Measurements from ENCODE around the gene GOLGA2. TPM values are rescaled to one million over a fixed set of nuclear protein-coding genes. Genes with fewer than 3 reads are reported as not detected.

Gene GOLGA2
- total and polyA plus RNA-seq, 12 donors, result 35.8 to 221 (median 85.6) TPM

DNA sequence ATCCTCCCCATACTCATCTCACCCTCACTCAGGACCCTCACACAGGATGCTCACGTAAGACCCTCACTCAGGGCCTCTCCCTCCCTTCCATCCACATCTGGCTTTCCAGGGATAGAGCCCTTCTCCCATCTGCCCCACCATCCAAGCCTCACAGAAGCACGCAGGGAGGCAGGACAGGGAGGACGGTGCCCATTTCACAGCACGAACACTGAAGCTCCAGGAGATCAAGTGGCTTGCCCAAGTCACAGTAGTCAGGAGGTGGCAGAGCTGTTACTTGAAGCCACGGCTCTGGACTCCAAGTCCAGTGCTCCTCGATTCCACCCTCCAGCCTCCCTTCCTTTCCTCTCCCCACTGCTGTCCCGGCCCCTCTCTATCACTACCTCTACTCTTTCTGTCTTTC lies 50.9 kb downstream of the GOLGA2 start:
- H3K9me3 ChIP-seq (replicated peaks in 1 of 3), result no peaks in the 10 kb centered on the region
- intact Hi-C loops (cut with DNase I), result no loop called here
- no peak overlapping the region for H3K4me3 ChIP-seq
- no peak for DNase-seq
- no peak for TF ChIP-seq POLR2A (IDR thresholded peaks at IDR 0.05)
- TF ChIP-seq, protein P1, sequence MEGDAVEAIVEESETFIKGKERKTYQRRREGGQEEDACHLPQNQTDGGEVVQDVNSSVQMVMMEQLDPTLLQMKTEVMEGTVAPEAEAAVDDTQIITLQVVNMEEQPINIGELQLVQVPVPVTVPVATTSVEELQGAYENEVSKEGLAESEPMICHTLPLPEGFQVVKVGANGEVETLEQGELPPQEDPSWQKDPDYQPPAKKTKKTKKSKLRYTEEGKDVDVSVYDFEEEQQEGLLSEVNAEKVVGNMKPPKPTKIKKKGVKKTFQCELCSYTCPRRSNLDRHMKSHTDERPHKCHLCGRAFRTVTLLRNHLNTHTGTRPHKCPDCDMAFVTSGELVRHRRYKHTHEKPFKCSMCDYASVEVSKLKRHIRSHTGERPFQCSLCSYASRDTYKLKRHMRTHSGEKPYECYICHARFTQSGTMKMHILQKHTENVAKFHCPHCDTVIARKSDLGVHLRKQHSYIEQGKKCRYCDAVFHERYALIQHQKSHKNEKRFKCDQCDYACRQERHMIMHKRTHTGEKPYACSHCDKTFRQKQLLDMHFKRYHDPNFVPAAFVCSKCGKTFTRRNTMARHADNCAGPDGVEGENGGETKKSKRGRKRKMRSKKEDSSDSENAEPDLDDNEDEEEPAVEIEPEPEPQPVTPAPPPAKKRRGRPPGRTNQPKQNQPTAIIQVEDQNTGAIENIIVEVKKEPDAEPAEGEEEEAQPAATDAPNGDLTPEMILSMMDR (IDR thresholded peaks at IDR 0.05), result no peak
- H3K36me3 ChIP-seq (replicated peaks in 1 of 2), result no peaks in the 10 kb centered on the region
- H3K4me1 ChIP-seq (replicated peaks in 1 of 2), result no peaks in the 10 kb centered on the region
- WGBS, 4 donors, result 86 to 95% (median 92%) methylated on average over 7 of the region's 7 CpGs
- no peak overlapping the region for H3K27ac ChIP-seq
- H3K27me3 ChIP-seq, result no peaks in the 10 kb centered on the region

DNA sequence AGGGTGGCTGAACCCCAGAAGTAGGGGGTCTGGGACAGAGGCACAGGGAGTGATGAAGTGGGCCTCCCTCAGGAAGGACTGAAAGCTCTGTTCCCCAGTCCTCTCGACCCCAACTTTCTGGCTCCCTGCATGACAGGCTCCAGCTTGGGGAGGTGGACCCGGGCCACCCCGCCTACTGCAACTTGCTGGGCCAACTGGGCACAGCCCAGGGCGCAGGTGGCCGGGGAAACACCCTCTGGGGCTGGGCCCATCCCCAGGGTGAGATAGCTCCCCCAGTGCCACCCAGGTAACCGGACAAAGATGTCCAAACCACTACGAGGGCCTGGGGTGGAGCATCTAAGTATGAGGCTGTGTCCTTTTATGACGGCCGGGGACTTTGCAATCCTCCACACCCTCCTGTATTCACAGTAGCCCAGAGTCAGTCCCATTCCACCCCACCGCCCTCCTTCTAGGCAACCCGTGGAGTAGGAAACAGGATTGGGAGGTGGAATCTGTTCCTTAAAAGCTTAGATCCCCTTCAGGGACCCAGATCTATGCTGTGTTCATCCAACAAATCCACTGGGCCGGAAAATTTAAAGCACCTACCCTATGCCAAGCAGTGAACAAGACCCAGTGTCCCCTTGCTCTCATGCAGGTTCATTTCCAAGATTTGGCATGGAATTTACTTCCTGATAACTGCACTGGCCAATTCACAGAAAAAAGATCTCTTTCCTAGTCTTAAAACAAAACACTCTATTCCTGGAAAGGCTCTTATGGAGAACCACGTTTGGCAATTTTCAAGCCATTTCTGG lies 52.7 kb downstream of the GOLGA2 start:
- no peak for DNase-seq
- no peak for TF ChIP-seq POLR2A (IDR thresholded peaks at IDR 0.05)
- TF ChIP-seq, protein P1 (IDR thresholded peaks at IDR 0.05), result no peak
- no peaks in the 10 kb centered on the region for H3K27me3 ChIP-seq
- no peaks in the 10 kb centered on the region for H3K36me3 ChIP-seq (replicated peaks in 1 of 2)
- peaks cover 0 to 10% of the 10 kb centered on the region in 2 donors for H3K4me1 ChIP-seq (replicated peaks in 1 of 2)
- no peak overlapping the region for H3K4me3 ChIP-seq
- WGBS, 4 donors, result 88 to 95% (median 93%) methylated on average over 8 to 13 of the region's 13 CpGs
- intact Hi-C loops (cut with DNase I), result no loop called here
- no peaks in the 10 kb centered on the region for H3K9me3 ChIP-seq (replicated peaks in 1 of 3)
- no peak overlapping the region for H3K27ac ChIP-seq

DNA sequence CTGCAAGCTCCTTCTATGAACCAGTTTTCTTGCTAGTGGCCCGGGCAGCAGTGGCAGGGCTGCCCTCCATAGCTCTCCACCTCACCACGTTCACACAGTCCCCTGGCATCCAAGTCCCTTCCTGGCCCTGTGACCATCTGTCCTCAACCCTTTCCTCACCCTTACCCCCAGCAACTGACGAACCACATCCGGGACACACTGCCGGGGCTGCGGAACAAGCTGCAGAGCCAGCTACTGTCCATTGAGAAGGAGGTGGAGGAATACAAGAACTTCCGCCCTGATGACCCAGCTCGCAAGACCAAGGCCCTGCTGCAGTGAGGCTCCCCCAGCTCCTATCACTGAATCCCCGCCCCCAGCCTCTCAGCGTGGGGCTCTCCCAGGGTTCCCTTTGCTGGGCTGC lies 53.8 kb downstream of the GOLGA2 start:
- Histone ChIP-seq H3K9me3 (replicated peaks in 1 of 3) (no peaks in the 10 kb centered on the region), H3K36me3 (replicated peaks in 1 of 2) (no peaks in the 10 kb centered on the region), H3K4me3 (no peak overlapping the region), H3K4me1 (replicated peaks in 1 of 2) (peaks cover 0 to 11% of the 10 kb centered on the region in 2 donors), H3K27me3 (no peaks in the 10 kb centered on the region), H3K27ac (no peak overlapping the region)
- intact Hi-C loops (cut with DNase I), result no loop called here
- WGBS, 4 donors, result 87 to 94% (median 92%) methylated on average over 6 to 10 of the region's 10 CpGs
- DNase-seq, result no peak
- TF ChIP-seq, protein P1 (IDR thresholded peaks at IDR 0.05), result no peak
- TF ChIP-seq POLR2A (IDR thresholded peaks at IDR 0.05), result no peak

DNA sequence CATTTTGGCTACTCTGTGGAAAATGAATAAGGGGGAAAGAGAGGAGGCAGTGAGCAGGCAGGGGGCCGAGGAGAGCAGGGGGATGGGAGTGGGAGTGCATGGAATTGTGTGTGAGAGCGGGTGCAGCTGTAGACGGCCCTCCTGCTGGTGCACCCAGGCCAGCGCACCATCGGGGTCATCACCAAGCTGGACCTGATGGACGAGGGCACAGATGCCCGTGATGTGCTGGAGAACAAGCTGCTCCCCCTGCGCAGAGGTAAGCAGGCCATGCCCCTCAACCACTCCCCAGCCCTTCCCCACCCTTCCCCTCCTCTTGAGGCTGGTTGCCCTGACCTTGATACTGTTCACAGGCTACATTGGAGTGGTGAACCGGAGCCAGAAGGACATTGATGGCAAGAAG lies 56.0 kb downstream of the GOLGA2 start:
- H3K27ac ChIP-seq, result no peak overlapping the region
- intact Hi-C loops (cut with DNase I), result no loop called here
- no peaks in the 10 kb centered on the region for H3K36me3 ChIP-seq (replicated peaks in 1 of 2)
- TF ChIP-seq, protein P1 (IDR thresholded peaks at IDR 0.05), result no peak
- TF ChIP-seq POLR2A (IDR thresholded peaks at IDR 0.05), result no peak
- H3K27me3 ChIP-seq, result no peaks in the 10 kb centered on the region
- H3K4me1 ChIP-seq (replicated peaks in 1 of 2), result peaks cover 0 to 20% of the 10 kb centered on the region in 2 donors
- WGBS, 4 donors, result 70 to 84% (median 81%) methylated on average over 9 of the region's 9 CpGs
- no peak overlapping the region for H3K4me3 ChIP-seq
- no peak for DNase-seq
- no peaks in the 10 kb centered on the region for H3K9me3 ChIP-seq (replicated peaks in 1 of 3)
